ENCODE results near the gene PTP4A1. TPM values are rescaled to one million over a fixed set of nuclear protein-coding genes. Genes with fewer than 3 reads are reported as not detected.

Gene PTP4A1
- total and polyA plus RNA-seq, 2 of the 13 experiments (the other 11 are each of a cell fraction or from before 2014, with no cell fraction given), result 141 to 376 TPM

DNA sequence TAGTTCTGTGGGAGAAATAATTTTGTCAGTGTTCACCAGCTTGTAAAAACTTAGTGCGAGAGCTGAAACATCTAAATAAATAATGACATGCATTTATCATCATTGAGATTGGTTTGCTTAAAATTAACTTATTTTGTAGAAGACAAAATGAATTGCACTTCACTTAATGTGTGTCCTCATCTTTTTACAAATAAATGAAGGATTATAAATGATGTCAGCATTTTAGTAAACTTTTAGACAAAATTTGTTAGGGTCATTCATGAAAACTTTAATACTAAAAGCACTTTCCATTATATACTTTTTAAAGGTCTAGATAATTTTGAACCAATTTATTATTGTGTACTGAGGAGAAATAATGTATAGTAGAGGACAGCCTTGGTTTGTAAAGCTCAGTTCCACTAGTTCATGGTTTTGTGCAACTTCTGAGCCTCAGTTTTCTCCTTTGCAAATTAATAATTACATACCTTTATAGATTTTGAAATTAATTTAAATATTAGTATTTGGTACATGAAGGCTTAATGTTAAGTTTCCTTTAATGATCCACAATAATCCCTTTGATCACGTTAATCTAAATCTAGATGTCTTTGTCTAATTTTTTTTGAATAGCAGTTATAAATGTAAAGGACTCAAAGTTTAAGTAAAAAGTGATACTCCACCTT lies 9.2 kb downstream of the PTP4A1 start (continued):
- TF ChIP-seq ZBTB33 (CRISPR knock-in tag; IDR thresholded peaks at IDR 0.05), result no peak
- TF ChIP-seq, protein P1, sequence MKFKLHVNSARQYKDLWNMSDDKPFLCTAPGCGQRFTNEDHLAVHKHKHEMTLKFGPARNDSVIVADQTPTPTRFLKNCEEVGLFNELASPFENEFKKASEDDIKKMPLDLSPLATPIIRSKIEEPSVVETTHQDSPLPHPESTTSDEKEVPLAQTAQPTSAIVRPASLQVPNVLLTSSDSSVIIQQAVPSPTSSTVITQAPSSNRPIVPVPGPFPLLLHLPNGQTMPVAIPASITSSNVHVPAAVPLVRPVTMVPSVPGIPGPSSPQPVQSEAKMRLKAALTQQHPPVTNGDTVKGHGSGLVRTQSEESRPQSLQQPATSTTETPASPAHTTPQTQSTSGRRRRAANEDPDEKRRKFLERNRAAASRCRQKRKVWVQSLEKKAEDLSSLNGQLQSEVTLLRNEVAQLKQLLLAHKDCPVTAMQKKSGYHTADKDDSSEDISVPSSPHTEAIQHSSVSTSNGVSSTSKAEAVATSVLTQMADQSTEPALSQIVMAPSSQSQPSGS (CRISPR knock-in tag; IDR thresholded peaks at IDR 0.05), result no peak
- TF ChIP-seq SSRP1 (CRISPR knock-in tag; IDR thresholded peaks at IDR 0.05), result no peak
- no peak for TF ChIP-seq ZNF383 (CRISPR knock-in tag; IDR thresholded peaks at IDR 0.05; ENCODE audit: borderline replicate concordance)
- peak; percentile 63; the same call in 1 of the 2 replicates for TF ChIP-seq POLR2AphosphoS2 (IDR thresholded peaks at IDR 0.05; ENCODE audit: low read depth, low read length)
- TF ChIP-seq, protein P2, sequence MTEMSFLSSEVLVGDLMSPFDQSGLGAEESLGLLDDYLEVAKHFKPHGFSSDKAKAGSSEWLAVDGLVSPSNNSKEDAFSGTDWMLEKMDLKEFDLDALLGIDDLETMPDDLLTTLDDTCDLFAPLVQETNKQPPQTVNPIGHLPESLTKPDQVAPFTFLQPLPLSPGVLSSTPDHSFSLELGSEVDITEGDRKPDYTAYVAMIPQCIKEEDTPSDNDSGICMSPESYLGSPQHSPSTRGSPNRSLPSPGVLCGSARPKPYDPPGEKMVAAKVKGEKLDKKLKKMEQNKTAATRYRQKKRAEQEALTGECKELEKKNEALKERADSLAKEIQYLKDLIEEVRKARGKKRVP (CRISPR knock-in tag; IDR thresholded peaks at IDR 0.05), result no peak
- peak; percentile 12 for TF ChIP-seq SRSF4 (IDR thresholded peaks at IDR 0.05; ENCODE audit: low read depth, low read length, poor library complexity, severe bottlenecking)
- TF ChIP-seq LCORL (IDR thresholded peaks at IDR 0.05), result no peak
- no peak for TF ChIP-seq LCORL (CRISPR knock-in tag; IDR thresholded peaks at IDR 0.05)
- TF ChIP-seq HNRNPL (IDR thresholded peaks at IDR 0.05; ENCODE audit: low read depth, low read length), result 0 out of 2 replicates have a peak, but pooled peaks have one; percentile 28
- peak; percentile 74 for TF ChIP-seq RBFOX2 (IDR thresholded peaks at IDR 0.05; ENCODE audit: low read depth, low read length)
- 0 out of 2 replicates have a peak, but pooled peaks have one; percentile 65 for TF ChIP-seq SNRNP70 (IDR thresholded peaks at IDR 0.05; ENCODE audit: low read depth, low read length)
- no peak for TF ChIP-seq ZBTB7A (CRISPR knock-in tag; IDR thresholded peaks at IDR 0.05)
- TF ChIP-seq CAMTA2 (CRISPR knock-in tag; IDR thresholded peaks at IDR 0.05; ENCODE audit: borderline replicate concordance), result no peak
- no peak for TF ChIP-seq CREB1 (IDR thresholded peaks at IDR 0.05)
- 0 out of 2 replicates have a peak, but pooled peaks have one; percentile 23 for TF ChIP-seq CREB1 (CRISPR knock-in tag; IDR thresholded peaks at IDR 0.05)
- peak in 1 of 2 experiments; percentile 77; a peak in 3 of 4 replicates for TF ChIP-seq MAFK (conservative IDR thresholded peaks at IDR 0.05 in 1 of 2, IDR thresholded peaks at IDR 0.05 in 1 of 2; ENCODE audit: low read length in 2 of 2)
- TF ChIP-seq AGO2 (optimal IDR thresholded peaks at IDR 0.05; ENCODE audit: low read depth, low read length), result peak; percentile 76
- TF ChIP-seq MAFG (CRISPR knock-in tag; IDR thresholded peaks at IDR 0.05), result no peak
- no peak for TF ChIP-seq MAF1 (CRISPR knock-in tag; IDR thresholded peaks at IDR 0.05; ENCODE audit: borderline replicate concordance)
- TF ChIP-seq ZNF460 (CRISPR knock-in tag; IDR thresholded peaks at IDR 0.05; ENCODE audit: borderline replicate concordance), result no peak
- no peak for TF ChIP-seq SMARCE1 (IDR thresholded peaks at IDR 0.05; ENCODE audit: borderline replicate concordance)
- TF ChIP-seq TBX2 (CRISPR knock-in tag; IDR thresholded peaks at IDR 0.05; ENCODE audit: borderline replicate concordance), result no peak
